Nephron progenitor cell (in vitro differentiated cells): Measurements from ENCODE around the gene TMEM127.
"Not testable (repeated sequence)": the region's sequence is repeated elsewhere in the genome, so short reads cannot be mapped to it uniquely, and the experiment has no call there.

Experiments
- DNase-seq: peaks from one replicate; pipeline ENCODE4 v3.0.0; 2021
- H3K27ac Mint-ChIP-seq: 2 replicates; pipeline ENCODE4 v1.8.0; 2021; ENCODE audit warnings: mild to moderate bottlenecking, moderate library complexity, mixed read lengths
- H3K27me3 Mint-ChIP-seq: 2 replicates; pipeline ENCODE4 v1.8.0; 2021; ENCODE audit warnings: mild to moderate bottlenecking, low read depth, mixed read lengths; ENCODE audit not compliant: poor library complexity
- H3K36me3 Mint-ChIP-seq: 2 replicates; pipeline ENCODE4 v1.8.0; 2021; ENCODE audit warnings: low read depth, mixed read lengths
- H3K4me1 Mint-ChIP-seq: 2 replicates; pipeline ENCODE4 v1.8.0; 2021; ENCODE audit warnings: mixed read lengths
- H3K4me3 Mint-ChIP-seq: 2 replicates; pipeline ENCODE4 v1.8.0; 2021; ENCODE audit warnings: mild to moderate bottlenecking, moderate library complexity, mixed read lengths
- H3K9me3 Mint-ChIP-seq: 2 replicates; pipeline ENCODE4 v1.8.0; 2021; ENCODE audit warnings: mild to moderate bottlenecking, moderate library complexity, mixed read lengths
- TF ChIP-seq, protein P1 (sequence below): fragments of 200-600 bp; sonication (generic); IDR thresholded peaks from 2 replicates; pipeline ENCODE4 v1.5.0; 2021; ENCODE audit warnings: antibody characterized with exemption

The TMEM127 gene

GRCh38 chr2:96305091-96305978 lies 39.5 kb upstream of the TMEM127 start, which contains the start of gene SNRNP200:
Gene SNRNP200, minus strand, starts transcription at chr2:96305546. Its CDS starts 109 bp downstream, at chr2:96305437.
- no peaks in the 10 kb centered on the region for H3K9me3 Mint-ChIP-seq
- H3K36me3 Mint-ChIP-seq = peaks cover 42% of the 10 kb centered on the region
- TF ChIP-seq, protein P1, sequence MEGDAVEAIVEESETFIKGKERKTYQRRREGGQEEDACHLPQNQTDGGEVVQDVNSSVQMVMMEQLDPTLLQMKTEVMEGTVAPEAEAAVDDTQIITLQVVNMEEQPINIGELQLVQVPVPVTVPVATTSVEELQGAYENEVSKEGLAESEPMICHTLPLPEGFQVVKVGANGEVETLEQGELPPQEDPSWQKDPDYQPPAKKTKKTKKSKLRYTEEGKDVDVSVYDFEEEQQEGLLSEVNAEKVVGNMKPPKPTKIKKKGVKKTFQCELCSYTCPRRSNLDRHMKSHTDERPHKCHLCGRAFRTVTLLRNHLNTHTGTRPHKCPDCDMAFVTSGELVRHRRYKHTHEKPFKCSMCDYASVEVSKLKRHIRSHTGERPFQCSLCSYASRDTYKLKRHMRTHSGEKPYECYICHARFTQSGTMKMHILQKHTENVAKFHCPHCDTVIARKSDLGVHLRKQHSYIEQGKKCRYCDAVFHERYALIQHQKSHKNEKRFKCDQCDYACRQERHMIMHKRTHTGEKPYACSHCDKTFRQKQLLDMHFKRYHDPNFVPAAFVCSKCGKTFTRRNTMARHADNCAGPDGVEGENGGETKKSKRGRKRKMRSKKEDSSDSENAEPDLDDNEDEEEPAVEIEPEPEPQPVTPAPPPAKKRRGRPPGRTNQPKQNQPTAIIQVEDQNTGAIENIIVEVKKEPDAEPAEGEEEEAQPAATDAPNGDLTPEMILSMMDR = no peak
- DNase-seq = peak; percentile 85
- peaks cover 47% of the 10 kb centered on the region for H3K4me1 Mint-ChIP-seq
- peak within 1 kb of the TSS; percentile 100 for H3K4me3 Mint-ChIP-seq
- H3K27me3 Mint-ChIP-seq = peaks cover 4% of the 10 kb centered on the region
- peak within 1 kb of the TSS; percentile 99 for H3K27ac Mint-ChIP-seq

GRCh38 chr2:96304606-96305005 lies 38.8 kb upstream of the TMEM127 start:
- Mint-ChIP-seq H3K9me3 (no peaks in the 10 kb centered on the region), H3K27me3 (peaks cover 4% of the 10 kb centered on the region), H3K27ac (peak overlapping the region; percentile 78), H3K36me3 (peaks cover 43% of the 10 kb centered on the region), H3K4me3 (peak overlapping the region; percentile 100), H3K4me1 (peaks cover 47% of the 10 kb centered on the region)
- no peak for DNase-seq
- TF ChIP-seq, protein P1 = no peak

DNA sequence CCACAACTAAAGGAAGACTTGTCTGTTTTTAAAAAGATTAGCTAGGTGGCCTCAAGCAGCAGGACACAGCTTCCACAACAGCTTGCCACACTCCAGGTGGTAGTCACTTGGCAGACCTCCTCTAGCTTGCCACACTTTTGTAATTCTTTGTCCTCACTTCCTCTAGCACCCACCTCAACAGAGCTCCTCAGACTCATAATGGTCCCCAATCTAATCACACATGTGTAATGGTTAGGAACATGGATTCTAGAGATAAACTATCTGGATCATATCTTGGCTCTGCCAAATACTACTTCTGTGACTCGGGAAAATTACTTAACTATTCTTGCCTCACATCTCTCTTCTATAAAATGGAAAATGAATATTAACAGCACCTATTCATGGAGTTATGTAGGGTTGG lies 36.1 kb upstream of the TMEM127 start:
- TF ChIP-seq, protein P1 = no peak
- no peak for DNase-seq
- no peaks in the 10 kb centered on the region for H3K9me3 Mint-ChIP-seq
- H3K27me3 Mint-ChIP-seq = no peaks in the 10 kb centered on the region
- H3K4me3 Mint-ChIP-seq = no peak overlapping the region
- no peak overlapping the region for H3K27ac Mint-ChIP-seq
- peaks cover 52% of the 10 kb centered on the region for H3K4me1 Mint-ChIP-seq
- H3K36me3 Mint-ChIP-seq = peaks cover 71% of the 10 kb centered on the region

- H3K36me3 Mint-ChIP-seq = peaks cover 81% of the 10 kb centered on the region
- TF ChIP-seq, protein P1 = no peak
- H3K27me3 Mint-ChIP-seq = no peaks in the 10 kb centered on the region
- H3K4me3 Mint-ChIP-seq = no peak overlapping the region
- no peaks in the 10 kb centered on the region for H3K9me3 Mint-ChIP-seq
- no peak for DNase-seq
- H3K27ac Mint-ChIP-seq = no peak overlapping the region
- peaks cover 7% of the 10 kb centered on the region for H3K4me1 Mint-ChIP-seq
These were observed 31.1 kb upstream of the TMEM127 start for GRCh38 chr2:96296925-96297324.

DNA sequence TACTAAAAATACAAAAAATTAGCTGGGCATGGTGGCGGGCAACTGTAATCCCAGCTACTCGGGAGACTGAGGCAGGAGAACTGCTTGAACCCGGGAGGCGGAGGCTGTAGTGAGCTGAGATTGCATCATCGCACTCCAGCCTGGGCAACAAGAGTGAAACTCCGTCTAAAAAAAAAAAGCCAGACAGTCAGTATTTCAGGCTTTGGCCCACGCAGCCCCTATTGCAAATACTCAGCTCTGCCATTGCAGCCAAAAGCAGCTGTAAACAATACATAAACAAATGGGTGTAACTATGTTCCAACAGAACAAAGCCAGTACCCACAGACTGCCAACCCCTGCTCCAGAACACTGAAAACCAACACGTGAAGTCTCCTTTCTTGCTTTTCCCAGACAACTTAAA lies 28.5 kb upstream of the TMEM127 start:
- not testable (repeated sequence) for H3K4me3 Mint-ChIP-seq, DNase-seq, H3K9me3 Mint-ChIP-seq, H3K4me1 Mint-ChIP-seq, H3K27me3 Mint-ChIP-seq, H3K27ac Mint-ChIP-seq
- H3K36me3 Mint-ChIP-seq = peaks cover 90% of the 10 kb centered on the region

GRCh38 chr2:96291751-96292150 lies 26.0 kb upstream of the TMEM127 start:
- no peak for DNase-seq
- Mint-ChIP-seq H3K27ac (no peak overlapping the region), H3K27me3 (no peaks in the 10 kb centered on the region), H3K9me3 (no peaks in the 10 kb centered on the region), H3K36me3 (peaks cover 90% of the 10 kb centered on the region), H3K4me3 (no peak overlapping the region), H3K4me1 (no peaks in the 10 kb centered on the region)
- TF ChIP-seq, protein P1 = no peak
